Measurements from ENCODE around the gene ZFAND3.
"Not testable (repeated sequence)": the region's sequence is repeated elsewhere in the genome, so short reads cannot be mapped to it uniquely, and the experiment has no call there.

Gene ZFAND3

DNA sequence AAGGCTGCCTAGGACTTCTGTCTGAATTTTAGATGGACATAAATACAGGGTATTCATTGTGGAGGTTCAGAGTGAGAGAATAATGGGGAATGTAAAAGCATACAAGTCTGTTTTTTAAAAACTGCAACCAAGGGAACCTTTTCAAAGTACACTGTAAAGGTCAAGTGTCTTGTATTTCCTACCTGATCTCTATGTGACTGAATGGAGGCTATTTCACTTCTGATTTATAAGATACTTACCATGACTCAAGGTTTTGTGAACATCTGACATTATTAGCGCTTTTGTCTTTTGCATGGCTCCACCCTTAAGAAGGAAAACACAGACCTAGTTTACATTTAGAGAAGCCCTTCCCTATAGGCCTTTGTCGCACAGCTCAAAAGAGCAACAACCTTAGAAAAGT is 126.5 kb downstream of the ZFAND3 start:
- TF ChIP-seq, protein P1, sequence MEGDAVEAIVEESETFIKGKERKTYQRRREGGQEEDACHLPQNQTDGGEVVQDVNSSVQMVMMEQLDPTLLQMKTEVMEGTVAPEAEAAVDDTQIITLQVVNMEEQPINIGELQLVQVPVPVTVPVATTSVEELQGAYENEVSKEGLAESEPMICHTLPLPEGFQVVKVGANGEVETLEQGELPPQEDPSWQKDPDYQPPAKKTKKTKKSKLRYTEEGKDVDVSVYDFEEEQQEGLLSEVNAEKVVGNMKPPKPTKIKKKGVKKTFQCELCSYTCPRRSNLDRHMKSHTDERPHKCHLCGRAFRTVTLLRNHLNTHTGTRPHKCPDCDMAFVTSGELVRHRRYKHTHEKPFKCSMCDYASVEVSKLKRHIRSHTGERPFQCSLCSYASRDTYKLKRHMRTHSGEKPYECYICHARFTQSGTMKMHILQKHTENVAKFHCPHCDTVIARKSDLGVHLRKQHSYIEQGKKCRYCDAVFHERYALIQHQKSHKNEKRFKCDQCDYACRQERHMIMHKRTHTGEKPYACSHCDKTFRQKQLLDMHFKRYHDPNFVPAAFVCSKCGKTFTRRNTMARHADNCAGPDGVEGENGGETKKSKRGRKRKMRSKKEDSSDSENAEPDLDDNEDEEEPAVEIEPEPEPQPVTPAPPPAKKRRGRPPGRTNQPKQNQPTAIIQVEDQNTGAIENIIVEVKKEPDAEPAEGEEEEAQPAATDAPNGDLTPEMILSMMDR (IDR thresholded peaks at IDR 0.05; ENCODE audit: insufficient read depth, low read depth, low read length, missing control alignments): no peak
- DNase-seq (ENCODE audit: low read depth): no peak
- H3K4me3 ChIP-seq (ENCODE audit: low read length): no peak overlapping the region

DNA sequence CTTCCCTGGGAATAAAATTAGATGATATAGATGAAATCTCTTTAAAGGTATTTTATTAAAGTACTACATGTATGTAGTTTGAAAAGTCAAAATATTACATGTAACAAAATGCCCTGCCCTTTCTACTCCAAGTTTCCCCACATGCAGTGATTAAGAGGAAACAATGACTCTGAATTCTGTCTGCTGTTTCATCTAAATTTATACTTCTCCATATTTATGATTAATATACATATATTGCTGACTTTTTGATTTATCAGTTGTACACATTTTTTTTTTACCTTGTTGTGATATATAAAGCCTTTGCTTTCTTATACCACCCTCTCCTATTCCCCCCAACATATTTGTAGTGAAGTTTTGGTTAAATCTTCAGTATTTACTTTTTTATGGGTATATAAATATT is 127.9 kb downstream of the ZFAND3 start:
- DNase-seq (ENCODE audit: low read depth): no peak
- H3K4me3 ChIP-seq (ENCODE audit: low read length): no peak overlapping the region
- TF ChIP-seq, protein P1 (IDR thresholded peaks at IDR 0.05; ENCODE audit: insufficient read depth, low read depth, low read length, missing control alignments): no peak

- not testable (repeated sequence) for H3K4me3 ChIP-seq (ENCODE audit: low read length); DNase-seq (ENCODE audit: low read depth)
Observed at GRCh38 chr6:37948584-37948983, 129.1 kb downstream of the ZFAND3 start.

DNA sequence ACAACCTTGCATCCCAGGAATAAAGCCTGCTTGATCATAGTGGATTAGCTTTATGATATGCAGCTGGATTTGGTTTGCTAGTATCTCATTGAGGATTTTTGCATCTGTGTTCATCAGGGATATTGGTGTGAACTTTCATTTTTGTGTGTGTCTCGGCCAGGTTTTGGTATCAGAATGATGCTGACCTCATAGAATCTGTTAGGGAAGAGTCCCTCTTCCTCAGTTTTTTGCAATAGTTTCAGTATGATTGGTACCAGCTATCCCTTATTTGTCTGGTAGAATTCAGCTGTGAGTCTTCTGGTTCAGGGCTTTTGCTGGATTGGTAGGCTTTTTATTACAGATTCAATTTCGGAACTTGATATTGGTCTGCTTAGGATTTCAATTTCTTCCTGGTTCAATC is 132.5 kb downstream of the ZFAND3 start:
- DNase-seq (ENCODE audit: low read depth): no peak
- TF ChIP-seq, protein P1 (IDR thresholded peaks at IDR 0.05; ENCODE audit: insufficient read depth, low read depth, low read length, missing control alignments): no peak
- H3K4me3 ChIP-seq (ENCODE audit: low read length): no peak overlapping the region

DNA sequence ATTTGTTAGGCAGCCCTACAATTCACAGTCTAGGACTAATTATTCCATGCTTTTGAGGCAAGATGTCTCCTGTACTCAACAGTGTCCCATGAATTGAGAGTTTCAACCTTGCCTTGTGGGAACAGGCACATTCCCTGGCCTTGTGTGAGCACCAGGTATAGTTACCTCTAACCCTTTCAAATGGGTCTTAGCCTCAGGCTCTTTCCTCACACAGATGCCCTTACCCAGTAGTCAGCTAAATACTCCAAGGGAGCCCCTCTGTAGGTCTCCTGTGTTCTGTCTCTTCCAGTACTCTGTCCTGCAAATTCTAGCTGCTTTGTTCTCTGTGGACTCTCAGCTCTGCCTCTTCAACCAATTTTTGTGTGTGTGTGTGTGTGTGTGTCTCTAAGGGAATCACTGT is 135.3 kb downstream of the ZFAND3 start:
- DNase-seq (ENCODE audit: low read depth): no peak
- no peak overlapping the region for H3K4me3 ChIP-seq (ENCODE audit: low read length)
- TF ChIP-seq, protein P1 (IDR thresholded peaks at IDR 0.05; ENCODE audit: insufficient read depth, low read depth, low read length, missing control alignments): no peak

GRCh38 chr6:37956711-37957275 is 137.3 kb downstream of the ZFAND3 start:
- no peak for DNase-seq (ENCODE audit: low read depth)
- TF ChIP-seq, protein P1 (IDR thresholded peaks at IDR 0.05; ENCODE audit: insufficient read depth, low read depth, low read length, missing control alignments): no peak
- no peak overlapping the region for H3K4me3 ChIP-seq (ENCODE audit: low read length)

DNA sequence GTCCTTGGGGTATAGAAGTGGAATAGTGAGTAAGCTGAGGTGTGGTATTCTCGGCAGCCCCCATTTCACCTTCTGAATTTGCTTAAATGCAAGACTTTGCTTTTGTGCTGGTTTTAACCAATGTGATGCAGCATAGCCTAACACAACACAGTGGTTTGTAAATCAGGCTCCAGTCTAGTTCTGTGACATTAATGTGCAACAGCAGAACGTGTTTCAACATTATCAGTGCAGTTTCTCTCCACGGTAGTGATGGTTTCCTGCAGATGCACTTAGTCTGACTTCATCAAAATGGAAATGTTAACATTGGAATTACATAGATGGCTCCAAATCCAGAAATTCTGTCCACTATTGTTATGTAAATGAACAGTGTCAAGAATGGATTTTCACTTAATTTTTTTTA is 139.5 kb downstream of the ZFAND3 start:
- TF ChIP-seq, protein P1 (IDR thresholded peaks at IDR 0.05; ENCODE audit: insufficient read depth, low read depth, low read length, missing control alignments): no peak
- H3K4me3 ChIP-seq (ENCODE audit: low read length): no peak overlapping the region
- no peak for DNase-seq (ENCODE audit: low read depth)

Data from epithelial cell of esophagus (primary cell).